ENCODE measurements around the gene CTIF. TPM values are rescaled to one million over a fixed set of nuclear protein-coding genes. Genes with fewer than 3 reads are reported as not detected.

Gene CTIF
- polyA plus RNA-seq, 4 donors, result 8.1 to 22.6 (median 11.3) TPM

DNA sequence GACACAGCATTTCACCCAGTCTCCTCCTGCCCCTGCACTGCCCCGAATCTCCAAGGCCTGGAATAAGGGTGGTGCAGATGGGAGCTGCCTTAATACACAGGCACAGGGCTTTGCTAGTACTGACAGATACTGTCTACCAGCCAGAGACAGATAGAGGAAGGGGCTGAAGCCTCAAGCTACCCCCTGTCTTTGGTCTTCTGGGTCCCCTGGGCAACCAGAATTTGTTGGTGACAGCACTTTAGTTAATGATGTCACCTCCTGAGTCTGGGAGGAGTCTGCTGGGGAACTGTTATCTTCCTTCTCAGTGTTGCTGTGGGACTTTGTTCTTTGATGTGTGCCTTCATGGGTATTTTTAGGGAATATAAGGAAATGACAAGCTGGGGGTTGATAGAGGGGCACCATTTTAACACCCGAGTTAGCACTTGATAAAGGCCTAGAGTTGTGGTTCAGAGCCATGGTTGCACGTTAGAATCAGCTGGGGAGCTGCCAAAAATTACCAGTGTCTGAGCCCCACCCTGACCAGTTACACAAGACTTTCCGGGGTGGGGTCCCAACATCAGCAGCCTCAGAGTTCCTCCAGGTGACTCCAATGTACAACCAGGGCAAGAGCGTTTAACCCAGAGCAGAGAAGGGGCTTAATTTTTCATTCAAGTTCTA lies 275.1 kb downstream of the CTIF start:
- peaks cover 3 to 20% (median 11%) of the 10 kb centered on the region in 3 donors for H3K4me1 ChIP-seq (ENCODE audit: control insufficient read depth in 3 of 3, insufficient read depth in 2 of 3, low read depth in 1 of 3, low read length in 2 of 3)
- H3K27ac ChIP-seq (ENCODE audit: low read depth in 1 of 3, low read length in 2 of 3), result peak overlapping the region in 2 of 3 donors; percentile 45 to 64
- DNase-seq (peak; percentile 70 to 83), FAIRE-seq (no peak)
- H3K27me3 ChIP-seq (ENCODE audit: control insufficient read depth in 3 of 3, insufficient read depth in 3 of 3, low read length in 3 of 3), result no peaks in the 10 kb centered on the region
- H3K4me3 ChIP-seq (ENCODE audit: low read depth in 1 of 3, low read length in 3 of 3), result no peak overlapping the region
- H3K9me3 ChIP-seq (ENCODE audit: control insufficient read depth in 2 of 2, insufficient read depth in 1 of 2, low read depth in 1 of 2, low read length in 1 of 2), result no peaks in the 10 kb centered on the region
- H3K36me3 ChIP-seq (ENCODE audit: control insufficient read depth in 3 of 3, insufficient read depth in 2 of 3, low read depth in 1 of 3, low read length in 3 of 3), result peaks cover 0 to 22% (median 0%) of the 10 kb centered on the region in 3 donors
- 11 to 43% (median 23%) methylated on average over 5 of the region's 5 CpGs for WGBS, 3 donors

DNA sequence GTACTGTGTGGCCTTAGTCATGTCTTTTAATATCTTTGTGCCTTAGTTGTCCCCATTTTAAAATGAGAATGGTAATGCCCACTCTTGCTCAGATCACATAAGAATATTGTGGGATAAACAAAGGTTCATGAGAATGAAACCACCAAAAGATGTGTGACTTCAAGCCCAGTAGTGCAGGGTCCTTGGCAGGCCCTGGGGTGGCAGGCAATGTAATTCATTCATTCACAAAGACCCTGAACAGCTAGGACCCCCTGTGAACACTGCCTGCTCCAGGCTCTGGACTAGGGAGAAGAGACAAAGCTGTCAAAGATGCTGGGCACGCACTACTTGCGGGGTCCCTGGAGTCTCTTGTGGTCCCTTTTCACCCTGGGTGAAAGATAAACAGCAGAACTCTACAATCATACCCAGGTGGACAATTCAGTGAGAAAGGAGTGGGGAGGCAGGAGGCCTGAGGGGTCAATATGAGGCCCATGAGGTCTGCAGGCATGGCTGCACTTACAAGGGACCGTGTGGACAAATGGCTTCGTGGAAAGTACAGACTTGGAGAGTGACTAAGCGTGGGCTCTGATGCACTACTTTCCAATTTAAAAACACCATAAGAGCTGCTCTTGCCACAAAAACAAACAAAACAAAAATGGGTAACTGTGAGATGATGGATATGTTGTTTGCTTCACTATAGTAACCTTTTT lies 275.8 kb downstream of the CTIF start:
- no peaks in the 10 kb centered on the region for H3K9me3 ChIP-seq (ENCODE audit: control insufficient read depth in 2 of 2, insufficient read depth in 1 of 2, low read depth in 1 of 2, low read length in 1 of 2)
- DNase-seq (no peak), FAIRE-seq (no peak)
- peaks cover 3 to 27% (median 11%) of the 10 kb centered on the region in 3 donors for H3K4me1 ChIP-seq (ENCODE audit: control insufficient read depth in 3 of 3, insufficient read depth in 2 of 3, low read depth in 1 of 3, low read length in 2 of 3)
- no peak overlapping the region for H3K4me3 ChIP-seq (ENCODE audit: low read depth in 1 of 3, low read length in 3 of 3)
- peak overlapping the region in 2 of 3 donors; percentile 5 to 51 for H3K27ac ChIP-seq (ENCODE audit: low read depth in 1 of 3, low read length in 2 of 3)
- H3K36me3 ChIP-seq (ENCODE audit: control insufficient read depth in 3 of 3, insufficient read depth in 2 of 3, low read depth in 1 of 3, low read length in 3 of 3), result peaks cover 0 to 28% (median 0%) of the 10 kb centered on the region in 3 donors
- WGBS, 3 donors, result 85 to 87% (median 85%) methylated on average over 5 of the region's 5 CpGs
- H3K27me3 ChIP-seq (ENCODE audit: control insufficient read depth in 3 of 3, insufficient read depth in 3 of 3, low read length in 3 of 3), result no peaks in the 10 kb centered on the region

DNA sequence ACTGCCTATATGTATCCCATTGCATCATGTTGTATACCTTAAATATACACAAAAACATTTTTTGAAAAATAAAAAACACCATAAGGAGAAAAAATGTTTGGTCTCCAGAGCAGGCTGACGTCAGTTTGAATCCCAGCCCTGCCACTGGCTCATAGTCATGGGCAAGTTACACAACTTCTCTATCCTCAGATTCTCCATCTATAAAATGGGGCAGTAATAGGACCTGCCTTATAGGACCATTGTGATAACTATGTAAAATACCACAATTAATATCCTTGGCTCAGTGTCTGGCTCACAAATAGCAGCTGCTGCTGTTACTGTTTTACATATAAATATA lies 276.3 kb downstream of the CTIF start:
- no peaks in the 10 kb centered on the region for H3K9me3 ChIP-seq (ENCODE audit: control insufficient read depth in 2 of 2, insufficient read depth in 1 of 2, low read depth in 1 of 2, low read length in 1 of 2)
- 68 to 94% (median 87%) methylated on average over 1 of the region's 1 CpG for WGBS, 3 donors
- no peak overlapping the region for H3K4me3 ChIP-seq (ENCODE audit: low read depth in 1 of 3, low read length in 3 of 3)
- peaks cover 0 to 33% (median 0%) of the 10 kb centered on the region in 3 donors for H3K36me3 ChIP-seq (ENCODE audit: control insufficient read depth in 3 of 3, insufficient read depth in 2 of 3, low read depth in 1 of 3, low read length in 3 of 3)
- FAIRE-seq, result no peak
- DNase-seq, result no peak
- peaks cover 3 to 30% (median 11%) of the 10 kb centered on the region in 3 donors for H3K4me1 ChIP-seq (ENCODE audit: control insufficient read depth in 3 of 3, insufficient read depth in 2 of 3, low read depth in 1 of 3, low read length in 2 of 3)
- no peaks in the 10 kb centered on the region for H3K27me3 ChIP-seq (ENCODE audit: control insufficient read depth in 3 of 3, insufficient read depth in 3 of 3, low read length in 3 of 3)
- H3K27ac ChIP-seq (ENCODE audit: low read depth in 1 of 3, low read length in 2 of 3), result no peak overlapping the region

DNA sequence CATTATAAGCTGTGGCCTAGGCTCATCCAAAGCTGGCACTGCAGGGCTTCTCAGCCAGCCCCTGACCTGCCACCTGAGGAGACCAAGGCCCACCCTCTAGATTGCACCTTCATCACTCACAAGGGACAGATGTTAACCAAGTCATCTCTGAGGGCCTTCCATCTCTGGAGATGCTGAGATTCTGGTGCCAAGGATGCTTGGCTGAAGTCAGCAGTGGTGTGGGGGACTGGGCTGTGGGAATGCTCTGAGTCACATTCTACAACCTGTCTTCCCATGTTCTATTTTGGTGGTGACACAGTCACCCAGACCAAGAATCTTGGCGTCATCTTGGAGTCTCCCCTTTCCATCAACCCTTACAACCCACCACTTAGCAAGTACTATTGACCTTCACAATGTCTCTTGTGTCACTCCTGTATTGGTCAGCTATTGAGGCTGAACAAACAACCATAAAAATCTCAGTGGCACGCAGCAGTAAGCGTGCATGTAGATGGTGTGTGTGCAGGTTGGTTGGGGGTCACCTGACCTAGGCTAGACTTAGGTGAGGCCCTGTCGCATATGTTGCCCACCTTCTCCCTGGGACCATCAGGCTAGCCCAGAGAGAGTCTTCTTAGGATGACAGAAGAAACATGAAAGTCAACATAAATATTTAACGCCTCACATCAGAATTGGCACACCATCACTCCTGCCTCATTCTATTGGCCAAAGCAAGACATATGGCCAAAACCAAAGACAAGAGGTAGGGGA lies 276.9 kb downstream of the CTIF start:
- DNase-seq (no peak), FAIRE-seq (no peak)
- WGBS, 3 donors, result 75 to 84% (median 82%) methylated on average over 5 of the region's 5 CpGs

DNA sequence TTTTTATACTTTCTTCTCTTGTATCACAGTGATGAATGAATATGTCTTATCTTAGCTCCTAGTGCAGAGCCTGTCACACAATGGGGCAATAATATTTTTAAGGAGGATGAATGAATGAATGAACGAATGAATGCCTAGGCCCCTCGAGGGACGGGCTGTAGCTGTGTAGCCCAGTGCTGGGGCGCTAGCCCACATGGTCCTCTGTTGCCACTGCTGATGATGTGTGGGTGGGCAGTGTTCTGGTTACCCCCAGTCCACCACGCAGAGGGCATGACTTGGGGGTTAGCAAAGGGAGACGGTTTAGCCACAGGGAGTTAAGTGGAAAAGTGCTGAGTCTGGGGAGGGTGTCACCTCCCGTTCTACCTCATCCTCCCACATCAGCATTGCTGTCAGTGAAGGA lies 277.7 kb downstream of the CTIF start:
- Histone ChIP-seq H3K9me3 (ENCODE audit: control insufficient read depth in 2 of 2, insufficient read depth in 1 of 2, low read depth in 1 of 2, low read length in 1 of 2) (no peaks in the 10 kb centered on the region), H3K4me3 (ENCODE audit: low read depth in 1 of 3, low read length in 3 of 3) (no peak overlapping the region), H3K4me1 (ENCODE audit: control insufficient read depth in 3 of 3, insufficient read depth in 2 of 3, low read depth in 1 of 3, low read length in 2 of 3) (peaks cover 3 to 30% (median 11%) of the 10 kb centered on the region in 3 donors), H3K27me3 (ENCODE audit: control insufficient read depth in 3 of 3, insufficient read depth in 3 of 3, low read length in 3 of 3) (no peaks in the 10 kb centered on the region), H3K27ac (ENCODE audit: low read depth in 1 of 3, low read length in 2 of 3) (no peak overlapping the region), H3K36me3 (ENCODE audit: control insufficient read depth in 3 of 3, insufficient read depth in 2 of 3, low read depth in 1 of 3, low read length in 3 of 3) (peaks cover 0 to 46% (median 0%) of the 10 kb centered on the region in 3 donors)
- WGBS, 3 donors, result 81 to 83% (median 82%) methylated on average over 7 of the region's 7 CpGs
- FAIRE-seq, result no peak
- no peak for DNase-seq

More for the DNA sequence above, 276.9 kb downstream of the CTIF start:
- Histone ChIP-seq H3K4me3 (ENCODE audit: low read depth in 1 of 3, low read length in 3 of 3) (no peak overlapping the region), H3K27me3 (ENCODE audit: control insufficient read depth in 3 of 3, insufficient read depth in 3 of 3, low read length in 3 of 3) (no peaks in the 10 kb centered on the region), H3K36me3 (ENCODE audit: control insufficient read depth in 3 of 3, insufficient read depth in 2 of 3, low read depth in 1 of 3, low read length in 3 of 3) (peaks cover 0 to 39% (median 0%) of the 10 kb centered on the region in 3 donors), H3K9me3 (ENCODE audit: control insufficient read depth in 2 of 2, insufficient read depth in 1 of 2, low read depth in 1 of 2, low read length in 1 of 2) (no peaks in the 10 kb centered on the region), H3K27ac (ENCODE audit: low read depth in 1 of 3, low read length in 2 of 3) (no peak overlapping the region), H3K4me1 (ENCODE audit: control insufficient read depth in 3 of 3, insufficient read depth in 2 of 3, low read depth in 1 of 3, low read length in 2 of 3) (peaks cover 3 to 30% (median 11%) of the 10 kb centered on the region in 3 donors)

DNA sequence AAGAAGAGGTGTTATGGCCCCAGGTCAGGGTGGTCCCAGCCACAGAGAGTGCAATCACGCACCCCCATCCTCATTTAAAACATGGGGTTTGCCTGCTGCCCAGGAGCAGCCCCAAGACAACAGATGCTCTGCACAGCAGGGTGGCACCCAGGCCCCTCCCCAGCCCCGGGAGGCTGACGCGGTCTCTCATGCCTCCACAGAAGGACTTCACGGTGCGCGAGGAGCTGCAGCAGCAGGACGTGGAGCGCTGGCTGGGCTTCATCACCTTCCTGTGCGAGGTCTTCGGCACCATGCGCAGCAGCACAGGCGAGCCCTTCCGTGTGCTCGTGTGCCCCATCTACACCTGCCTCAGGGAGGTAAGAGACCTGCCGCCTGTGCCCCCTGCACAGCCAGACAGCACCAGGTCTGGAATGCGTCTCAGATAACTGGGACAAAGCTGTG lies 278.2 kb downstream of the CTIF start:
- Histone ChIP-seq H3K9me3 (ENCODE audit: control insufficient read depth in 2 of 2, insufficient read depth in 1 of 2, low read depth in 1 of 2, low read length in 1 of 2) (no peaks in the 10 kb centered on the region), H3K36me3 (ENCODE audit: control insufficient read depth in 3 of 3, insufficient read depth in 2 of 3, low read depth in 1 of 3, low read length in 3 of 3) (peaks cover 0 to 46% (median 0%) of the 10 kb centered on the region in 3 donors), H3K27me3 (ENCODE audit: control insufficient read depth in 3 of 3, insufficient read depth in 3 of 3, low read length in 3 of 3) (no peaks in the 10 kb centered on the region), H3K4me3 (ENCODE audit: low read depth in 1 of 3, low read length in 3 of 3) (no peak overlapping the region), H3K27ac (ENCODE audit: low read depth in 1 of 3, low read length in 2 of 3) (no peak overlapping the region), H3K4me1 (ENCODE audit: control insufficient read depth in 3 of 3, insufficient read depth in 2 of 3, low read depth in 1 of 3, low read length in 2 of 3) (peaks cover 3 to 30% (median 11%) of the 10 kb centered on the region in 3 donors)
- FAIRE-seq, result no peak
- 91 to 96% (median 93%) methylated on average over 17 of the region's 17 CpGs for WGBS, 3 donors
- no peak for DNase-seq

DNA sequence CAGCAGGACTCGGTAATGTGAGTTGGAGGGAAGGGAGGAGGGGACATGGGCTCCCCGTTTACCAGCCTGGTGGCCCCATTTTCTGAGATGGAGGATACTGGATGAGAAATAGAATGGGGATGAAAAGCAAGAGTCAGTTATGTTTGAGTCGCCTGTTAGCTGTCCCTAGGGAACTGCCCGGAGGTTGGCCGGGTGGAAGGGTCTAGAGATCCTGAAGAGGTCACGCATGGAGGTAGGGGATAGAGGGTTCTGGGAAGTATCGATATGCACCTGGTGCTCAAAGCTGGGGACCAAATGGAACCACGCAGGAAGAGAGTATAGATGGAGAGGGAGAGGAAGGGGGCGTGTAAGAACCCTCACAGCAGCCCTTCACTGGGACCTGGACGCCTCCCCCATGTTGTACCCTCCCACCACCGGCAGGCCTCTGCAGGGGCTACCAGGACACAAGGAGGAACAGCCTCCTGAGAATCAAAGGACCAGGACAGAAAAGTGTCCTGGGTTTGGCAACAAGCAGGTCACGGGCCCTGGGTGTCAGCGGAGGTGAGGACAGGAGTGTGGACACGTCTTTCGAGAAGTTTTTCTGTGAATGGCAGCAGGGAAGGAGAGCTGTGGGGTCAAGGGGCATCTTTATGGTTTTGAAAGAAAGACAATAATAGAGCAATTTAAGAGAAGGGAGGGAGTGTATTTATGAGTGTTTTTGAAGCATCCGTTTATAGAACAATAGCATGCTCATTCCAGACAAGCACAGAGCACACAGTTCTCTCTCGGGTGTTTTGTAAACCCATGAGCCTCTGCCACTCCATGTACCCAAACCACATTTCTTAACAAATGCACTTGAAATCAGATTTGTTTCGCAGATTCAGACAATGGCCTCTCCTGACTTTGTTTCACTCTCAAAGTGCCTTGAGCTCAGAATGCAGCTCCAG lies 279.8 kb downstream of the CTIF start:
- Histone ChIP-seq H3K27me3 (ENCODE audit: control insufficient read depth in 3 of 3, insufficient read depth in 3 of 3, low read length in 3 of 3) (no peaks in the 10 kb centered on the region), H3K4me1 (ENCODE audit: control insufficient read depth in 3 of 3, insufficient read depth in 2 of 3, low read depth in 1 of 3, low read length in 2 of 3) (peaks cover 3 to 27% (median 9%) of the 10 kb centered on the region in 3 donors), H3K4me3 (ENCODE audit: low read depth in 1 of 3, low read length in 3 of 3) (no peak overlapping the region), H3K27ac (ENCODE audit: low read depth in 1 of 3, low read length in 2 of 3) (no peak overlapping the region), H3K36me3 (ENCODE audit: control insufficient read depth in 3 of 3, insufficient read depth in 2 of 3, low read depth in 1 of 3, low read length in 3 of 3) (peaks cover 0 to 46% (median 0%) of the 10 kb centered on the region in 3 donors), H3K9me3 (ENCODE audit: control insufficient read depth in 2 of 2, insufficient read depth in 1 of 2, low read depth in 1 of 2, low read length in 1 of 2) (no peaks in the 10 kb centered on the region)
- FAIRE-seq (no peak), DNase-seq (peak in 1 of 2 donors; percentile 48)
- 69 to 82% (median 78%) methylated on average over 18 of the region's 18 CpGs for WGBS, 3 donors

Measured in small intestine (tissue), 7 donors.